HG02763 (cell line): ENCODE data around the gene CDC5L.

Experiments used
- ATAC-seq: cut with Tn5 transposase; IDR thresholded peaks from one replicate; pipeline ENCODE4 v1.9.1; 2021; ENCODE audit warnings: mild to moderate bottlenecking, moderate library complexity; ENCODE audit not compliant: unreplicated experiment

CDC5L gene

GRCh38 chr6:44494011-44494501 lies 106.5 kb downstream of the CDC5L start:
- ATAC-seq = no peak

DNA sequence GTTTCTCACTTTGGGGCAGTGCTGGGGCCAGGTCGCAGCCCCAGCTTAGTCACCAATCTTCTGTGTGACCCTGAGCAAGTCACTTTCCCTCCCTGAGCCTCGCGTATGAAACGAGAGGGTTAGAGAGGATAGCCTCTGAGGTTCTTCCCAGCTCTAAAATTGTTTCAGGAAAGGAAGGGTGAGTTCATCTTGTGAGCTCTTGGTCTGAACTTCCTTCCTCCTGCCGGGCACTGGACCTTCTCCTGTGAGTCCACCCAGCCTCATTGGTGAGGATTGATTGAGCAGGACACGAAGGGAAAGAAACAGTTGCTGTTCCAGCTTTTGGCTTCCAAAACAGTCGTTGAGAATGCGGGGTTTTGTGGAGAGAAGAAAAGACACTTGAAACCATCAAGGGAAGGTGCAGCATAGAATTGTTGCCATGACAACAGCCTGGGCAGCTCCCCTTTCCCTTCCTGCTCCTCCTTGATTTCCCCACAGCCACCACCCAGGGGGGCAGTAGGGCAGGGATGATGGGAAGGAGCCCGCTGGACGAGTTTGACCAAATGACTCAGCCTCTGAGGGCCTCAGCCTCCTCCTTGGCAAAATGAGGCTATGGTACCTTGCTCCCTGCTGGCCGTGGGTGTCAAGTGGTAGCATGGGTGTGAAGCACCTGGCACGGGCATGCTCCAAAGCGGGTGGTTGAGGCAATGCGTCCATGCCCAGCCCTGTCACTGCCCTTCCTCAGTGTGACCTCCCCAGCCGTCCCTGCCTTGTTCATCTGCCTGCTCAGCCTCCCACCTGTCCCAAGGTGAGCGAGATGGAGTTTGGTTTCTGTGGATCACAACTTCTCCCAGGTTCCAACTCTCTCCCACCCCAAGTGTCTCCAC lies 107.8 kb downstream of the CDC5L start:
- no peak for ATAC-seq

GRCh38 chr6:44496665-44497369 lies 109.3 kb downstream of the CDC5L start:
- no peak for ATAC-seq

DNA sequence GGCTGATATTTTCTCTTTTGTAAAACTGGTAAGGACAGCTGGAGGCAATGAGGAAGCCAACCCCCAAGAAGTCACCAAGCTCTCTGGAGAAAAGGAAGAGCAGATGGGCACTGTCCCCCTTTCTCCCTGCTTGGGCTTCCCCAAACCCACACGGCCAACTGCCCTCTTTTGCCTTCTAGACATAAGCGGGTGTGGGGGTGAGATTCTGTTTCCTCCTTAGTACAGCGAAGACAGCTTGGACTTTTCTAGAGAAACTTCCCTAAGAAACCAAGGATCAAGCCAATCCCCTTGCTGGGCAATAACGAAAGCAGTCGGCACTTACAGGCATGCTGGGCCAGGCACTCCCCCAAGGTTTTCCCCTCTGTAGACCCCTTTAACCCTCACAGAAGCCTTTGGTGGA lies 110.3 kb downstream of the CDC5L start:
- ATAC-seq = no peak

GRCh38 chr6:44498436-44498835 lies 110.9 kb downstream of the CDC5L start:
- ATAC-seq = no peak

- ATAC-seq = no peak
Observed at GRCh38 chr6:44499609-44500008, 112.1 kb downstream of the CDC5L start.
